Nephron (organoid): Measurements from ENCODE around the gene PGLYRP4.

Experiments used
- H3K27ac Mint-ChIP-seq, 3 experiments: 2 replicates each; pipeline ENCODE4 v1.8.0; 2020; ENCODE audit warnings: mixed read lengths in 3 of 3, mild to moderate bottlenecking in 2 of 3, moderate library complexity in 1 of 3
- H3K27me3 Mint-ChIP-seq: 2 replicates; pipeline ENCODE4 v1.8.0; 2021; ENCODE audit warnings: low read depth, mild to moderate bottlenecking, moderate library complexity, mixed read lengths
- H3K36me3 Mint-ChIP-seq: 2 replicates; pipeline ENCODE4 v1.8.0; 2020; ENCODE audit warnings: low read depth, mixed read lengths
- H3K4me1 Mint-ChIP-seq: 2 replicates; pipeline ENCODE4 v1.8.0; 2020; ENCODE audit warnings: mixed read lengths
- H3K4me3 Mint-ChIP-seq, 3 experiments: 2 replicates each; pipeline ENCODE4 v1.8.0; 2020; ENCODE audit warnings: mild to moderate bottlenecking in 3 of 3, mixed read lengths in 3 of 3, moderate library complexity in 2 of 3
- H3K9me3 Mint-ChIP-seq: 2 replicates; pipeline ENCODE4 v1.8.0; 2020; ENCODE audit warnings: mixed read lengths
- CTCF ChIP-seq, 3 experiments: fragments of 200-600 bp; sonication (generic); IDR thresholded peaks; one replicate each; pipeline ENCODE4 v1.5.0; 2021; ENCODE audit warnings: antibody characterized with exemption in 3 of 3; ENCODE audit not compliant: unreplicated experiment in 3 of 3

PGLYRP4 gene

DNA sequence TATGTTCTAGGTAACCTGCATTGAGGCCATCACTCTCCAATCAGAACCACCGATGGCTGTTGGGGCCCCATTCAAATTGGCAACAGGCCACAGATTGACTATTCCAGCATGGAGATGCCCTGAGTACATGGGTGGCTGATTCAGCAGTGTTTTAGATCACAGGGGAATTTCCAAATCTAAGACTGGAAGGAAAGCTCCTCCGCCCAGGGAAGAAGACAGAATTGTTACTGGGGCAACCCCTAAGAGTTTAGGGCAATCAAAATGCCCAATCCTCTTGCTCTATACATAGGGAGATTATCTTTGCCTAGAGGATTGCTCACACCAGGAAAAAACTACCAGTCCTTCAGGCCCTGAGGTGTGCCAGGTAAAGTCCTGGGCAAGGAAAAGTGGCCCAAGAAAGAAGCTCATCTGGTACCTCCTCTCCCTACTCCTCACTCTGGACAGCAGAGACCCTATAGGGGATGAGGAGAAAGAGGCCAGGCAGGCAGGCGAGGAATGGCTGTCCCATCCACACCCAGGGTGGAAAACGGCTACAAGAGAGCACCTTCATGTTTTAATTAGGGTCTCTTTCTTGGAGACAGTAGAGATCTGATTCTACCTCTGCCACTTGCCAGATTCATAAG, 36.4 kb upstream of the PGLYRP4 start:
- Mint-ChIP-seq H3K9me3 (peaks cover 18% of the 10 kb centered on the region), H3K27ac (no peak overlapping the region), H3K36me3 (no peaks in the 10 kb centered on the region), H3K4me3 (no peak overlapping the region), H3K4me1 (no peaks in the 10 kb centered on the region), H3K27me3 (peaks cover 13% of the 10 kb centered on the region)
- TF ChIP-seq CTCF (IDR thresholded peaks at IDR 0.05; ENCODE audit: unreplicated experiment in 3 of 3): no peak

DNA sequence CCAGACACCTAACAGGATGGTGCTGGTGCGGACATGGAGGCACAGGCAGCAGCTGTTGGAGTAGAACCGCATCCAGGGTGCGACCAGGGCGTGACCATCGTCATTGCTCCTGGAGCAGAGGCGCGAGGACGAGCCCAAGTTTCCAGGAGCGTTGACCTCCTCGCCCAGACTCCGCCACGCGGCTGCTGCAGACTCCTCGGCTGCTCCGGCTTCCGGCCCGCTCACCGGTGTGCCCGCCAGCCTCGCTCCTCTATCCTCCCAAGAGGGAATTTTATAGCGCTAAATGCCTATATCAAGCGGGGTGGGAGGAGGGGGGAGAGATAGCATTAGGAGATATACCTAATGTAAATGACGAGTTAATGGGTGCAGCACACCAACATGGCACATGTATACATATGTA, 32.1 kb upstream of the PGLYRP4 start:
- no peak for TF ChIP-seq CTCF (IDR thresholded peaks at IDR 0.05; ENCODE audit: unreplicated experiment in 3 of 3)
- H3K4me3 Mint-ChIP-seq: no peak overlapping the region
- no peaks in the 10 kb centered on the region for H3K36me3 Mint-ChIP-seq
- no peak overlapping the region for H3K27ac Mint-ChIP-seq
- H3K4me1 Mint-ChIP-seq: no peaks in the 10 kb centered on the region
- peaks cover 18% of the 10 kb centered on the region for H3K9me3 Mint-ChIP-seq
- peaks cover 3% of the 10 kb centered on the region for H3K27me3 Mint-ChIP-seq

DNA sequence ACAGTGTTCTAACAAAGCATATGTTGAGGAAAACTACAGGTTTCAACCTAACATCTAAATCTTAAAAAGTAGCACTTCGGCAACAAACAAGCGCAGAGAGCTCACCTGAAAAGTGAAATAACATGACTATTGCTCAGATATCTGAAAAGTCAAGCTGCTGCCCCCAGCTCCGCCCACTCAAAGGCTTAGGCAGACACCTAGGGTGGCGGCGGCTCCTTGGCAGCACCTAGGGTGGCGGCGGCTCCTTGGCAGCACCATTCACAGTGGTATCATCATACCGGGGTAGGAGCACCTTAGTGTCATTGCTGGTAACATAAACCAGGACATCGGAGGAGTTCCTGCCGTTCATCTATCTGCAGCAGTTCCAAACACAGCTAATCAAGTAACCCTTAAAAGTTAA, 30.9 kb upstream of the PGLYRP4 start:
- Mint-ChIP-seq H3K4me1 (no peaks in the 10 kb centered on the region), H3K36me3 (no peaks in the 10 kb centered on the region), H3K27me3 (peaks cover 11% of the 10 kb centered on the region), H3K9me3 (peaks cover 18% of the 10 kb centered on the region), H3K4me3 (no peak overlapping the region), H3K27ac (no peak overlapping the region)
- no peak for TF ChIP-seq CTCF (IDR thresholded peaks at IDR 0.05; ENCODE audit: unreplicated experiment in 3 of 3)

- Mint-ChIP-seq H3K36me3 (no peaks in the 10 kb centered on the region), H3K9me3 (no peaks in the 10 kb centered on the region), H3K27ac (no peak within 1 kb of the TSS), H3K27me3 (peaks cover 21% of the 10 kb centered on the region), H3K4me1 (no peaks in the 10 kb centered on the region), H3K4me3 (no peak within 1 kb of the TSS)
- no peak for TF ChIP-seq CTCF (IDR thresholded peaks at IDR 0.05; ENCODE audit: unreplicated experiment in 3 of 3)
Observed at GRCh38 chr1:153375511-153375910, 26.9 kb upstream of the PGLYRP4 start, which contains the start of gene S100A12. Gene S100A12, minus strand, starts transcription at chr1:153375621. Its CDS starts 1,029 bp downstream, at chr1:153374592.

GRCh38 chr1:153374071-153374470, 25.4 kb upstream of the PGLYRP4 start:
- Mint-ChIP-seq H3K4me1 (no peaks in the 10 kb centered on the region), H3K36me3 (no peaks in the 10 kb centered on the region), H3K9me3 (no peaks in the 10 kb centered on the region), H3K27me3 (peaks cover 21% of the 10 kb centered on the region), H3K27ac (no peak overlapping the region), H3K4me3 (no peak overlapping the region)
- TF ChIP-seq CTCF (IDR thresholded peaks at IDR 0.05; ENCODE audit: unreplicated experiment in 3 of 3): no peak

- TF ChIP-seq CTCF (IDR thresholded peaks at IDR 0.05; ENCODE audit: unreplicated experiment in 3 of 3): no peak
- Mint-ChIP-seq H3K36me3 (no peaks in the 10 kb centered on the region), H3K9me3 (no peaks in the 10 kb centered on the region), H3K4me3 (no peak overlapping the region), H3K27me3 (peaks cover 21% of the 10 kb centered on the region), H3K4me1 (no peaks in the 10 kb centered on the region), H3K27ac (no peak overlapping the region)
Observed at GRCh38 chr1:153372571-153372970, 23.9 kb upstream of the PGLYRP4 start.
